Keratinocyte (primary cell): Measurements from ENCODE around the gene CD200. TPM values are rescaled to one million over a fixed set of nuclear protein-coding genes. Genes with fewer than 3 reads are reported as not detected.
"Not testable (repeated sequence)": the region's sequence is repeated elsewhere in the genome, so short reads cannot be mapped to it uniquely, and the experiment has no call there.

Experiments used
- DNase-seq: peaks from one replicate; pipeline ENCODE4 v3.0.0-alpha.2; 2011; ENCODE audit warnings: low read depth, missing footprints, low spot score
- FAIRE-seq: peaks from 2 replicates; lab custom pipeline; 2011; peaks lifted over from hg19 to GRCh38; lab: Jason Lieb, UNC
- H2AFZ ChIP-seq: 2 replicates; pipeline ENCODE4 v1.6.0; 2012; ENCODE audit warnings: low read length, control low read depth, inconsistent platforms; ENCODE audit not compliant: control insufficient read depth
- H3K27ac ChIP-seq: 2 replicates; pipeline ENCODE4 v1.5.1; 2011; ENCODE audit warnings: low read length; ENCODE audit not compliant: control insufficient read depth, insufficient read depth
- H3K27me3 ChIP-seq: 3 replicates; pipeline ENCODE4 v1.6.0; 2011; ENCODE audit warnings: low read length; ENCODE audit not compliant: control insufficient read depth, insufficient read depth; ENCODE audit errors: extremely low read depth
- H3K36me3 ChIP-seq, 2 experiments: 2 replicates in 1 of 2; 3 replicates in 1 of 2; pipeline ENCODE4 v1.5.1; 2011; ENCODE audit warnings: low read length in 2 of 2, mild to moderate bottlenecking in 1 of 2; ENCODE audit not compliant: control insufficient read depth in 2 of 2, insufficient read depth in 2 of 2; ENCODE audit errors: extremely low read depth in 1 of 2
- H3K4me1 ChIP-seq: 3 replicates; pipeline ENCODE4 v1.5.1; 2011; ENCODE audit warnings: low read length; ENCODE audit not compliant: control insufficient read depth, insufficient read depth; ENCODE audit errors: extremely low read depth
- H3K4me2 ChIP-seq: 3 replicates; pipeline ENCODE4 v1.6.0; 2011; ENCODE audit warnings: low read depth, low read length; ENCODE audit not compliant: control insufficient read depth, insufficient read depth; ENCODE audit errors: extremely low read depth
- H3K4me3 ChIP-seq, 3 experiments: fragments of 200-600 bp in 1 of 3; sonication (generic) in 1 of 3; 2 replicates in 2 of 3; 3 replicates in 1 of 3; pipeline ENCODE4 v1.5.1; 2011 to 2016; ENCODE audit warnings: low read length in 3 of 3, mild to moderate bottlenecking in 3 of 3, control low read depth in 2 of 3, inconsistent platforms in 1 of 3, low read depth in 1 of 3, mixed read lengths in 1 of 3, mixed run types in 1 of 3, moderate library complexity in 1 of 3; ENCODE audit not compliant: control insufficient read depth in 2 of 3, insufficient read depth in 2 of 3; ENCODE audit errors: extremely low read depth in 1 of 3
- H3K79me2 ChIP-seq: 2 replicates; pipeline ENCODE4 v1.6.0; 2012; ENCODE audit warnings: low read length; ENCODE audit not compliant: control insufficient read depth, insufficient read depth
- H3K9ac ChIP-seq: 3 replicates; pipeline ENCODE4 v1.6.0; 2011; ENCODE audit warnings: low read length; ENCODE audit not compliant: control insufficient read depth, insufficient read depth; ENCODE audit errors: extremely low read depth
- H3K9me1 ChIP-seq: 3 replicates; pipeline ENCODE4 v1.6.0; 2011; ENCODE audit warnings: low read length; ENCODE audit not compliant: control insufficient read depth, insufficient read depth; ENCODE audit errors: extremely low read depth
- H3K9me3 ChIP-seq: 2 replicates; pipeline ENCODE4 v1.5.1; 2012; ENCODE audit warnings: low read depth, low read length; ENCODE audit not compliant: control insufficient read depth
- H4K20me1 ChIP-seq: 3 replicates; pipeline ENCODE4 v1.6.0; 2011; ENCODE audit warnings: low read length; ENCODE audit not compliant: control insufficient read depth, insufficient read depth; ENCODE audit errors: extremely low read depth
- CTCF ChIP-seq, 3 experiments: IDR thresholded peaks in 1 of 3; conservative IDR thresholded peaks in 1 of 3; optimal IDR thresholded peaks in 1 of 3; 2 replicates in 2 of 3; 3 replicates in 1 of 3; pipeline versions ENCODE3 to v1.5.1; 2011; ENCODE audit warnings: low read length in 3 of 3, mild to moderate bottlenecking in 3 of 3, moderate library complexity in 2 of 3, control low read depth in 1 of 3, inconsistent platforms in 1 of 3; ENCODE audit not compliant: insufficient read depth in 2 of 3; ENCODE audit errors: extremely low read depth in 1 of 3
- EZH2 ChIP-seq: IDR thresholded peaks from one replicate; pipeline ENCODE4 v1.6.1; 2012; ENCODE audit warnings: inconsistent platforms, mild to moderate bottlenecking, low read length, moderate library complexity
- dilution Hi-C: fragments of 300-500 bp; cut with MboI; formaldehyde crosslinking; loops from one replicate; pipeline ENCODE4 v1.7.0; 2020; ENCODE audit warnings: low sequenced_read_pairs; ENCODE audit not compliant: extremely low pct_ligation_motif_present
- polyA plus RNA-seq, 5 experiments: library from polyadenylated mRNA; depleted of rRNA in 3 of 5; stranded (reverse) in 3 of 5; stranded (forward) in 1 of 5; unstranded in 1 of 5; fragments of >200 nt; gene quantifications; 1 replicate in 1 of 5; 2 replicates in 3 of 5; 3 replicates in 1 of 5; pipeline versions ENCODE4 v1.2.1 to v1.2.3, GENCODE V29; 2011 to 2012; ENCODE audit warnings: missing spikeins in 2 of 5, low read depth in 1 of 5, low replicate concordance in 1 of 5

The CD200 gene
- polyA plus RNA-seq, 1 donor (not counting 4 experiments of a cell fraction or from before 2014, with no cell fraction given) = 0.07 TPM

DNA sequence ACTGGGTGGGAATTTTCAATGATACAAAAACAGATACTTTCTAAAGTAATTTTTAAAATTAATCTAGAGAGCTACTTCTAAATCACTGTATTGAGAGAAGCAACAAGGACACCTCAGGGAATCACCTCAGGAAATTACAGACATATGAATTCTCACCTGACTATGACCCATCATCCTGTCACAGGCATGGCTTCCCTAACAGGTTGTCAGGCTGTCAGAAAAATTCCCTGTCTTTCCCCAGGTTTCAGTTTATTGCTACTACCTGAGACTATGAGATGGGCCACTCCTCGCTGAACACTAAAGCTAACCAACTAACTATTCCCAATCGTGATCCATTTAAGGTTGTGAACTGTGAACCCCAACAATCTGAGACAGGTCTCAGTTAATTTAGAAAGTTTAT is 66.1 kb downstream of the CD200 start:
- no peaks in the 10 kb centered on the region for H3K9me3 ChIP-seq
- H3K27me3 ChIP-seq = no peaks in the 10 kb centered on the region
- no peak overlapping the region for H3K4me2 ChIP-seq
- no peak overlapping the region for H3K27ac ChIP-seq
- H3K79me2 ChIP-seq = no peaks in the 10 kb centered on the region
- dilution Hi-C loops = no loop called here
- FAIRE-seq = no peak
- H3K9me1 ChIP-seq = no peaks in the 10 kb centered on the region
- no peak overlapping the region for H3K4me3 ChIP-seq
- DNase-seq = no peak
- no peak overlapping the region for H3K9ac ChIP-seq
- no peaks in the 10 kb centered on the region for H3K36me3 ChIP-seq
- no peak for TF ChIP-seq EZH2
- no peak for TF ChIP-seq CTCF (optimal IDR thresholded peaks at IDR 0.05 in 1 of 3, IDR thresholded peaks at IDR 0.05 in 1 of 3, conservative IDR thresholded peaks at IDR 0.05 in 1 of 3; ENCODE audit: extremely low read depth in 1 of 3, insufficient read depth in 2 of 3, low read length in 3 of 3)
- peaks cover 3% of the 10 kb centered on the region for H3K4me1 ChIP-seq
- H2AFZ ChIP-seq = peak overlapping the region; percentile 38
- no peaks in the 10 kb centered on the region for H4K20me1 ChIP-seq

GRCh38 chr3:112399554-112399953 is 66.6 kb downstream of the CD200 start:
- H2AFZ ChIP-seq, H3K4me1 ChIP-seq, H4K20me1 ChIP-seq, dilution Hi-C loops, H3K9me3 ChIP-seq, H3K4me2 ChIP-seq, H3K27me3 ChIP-seq, H3K79me2 ChIP-seq, H3K4me3 ChIP-seq, H3K9ac ChIP-seq, H3K27ac ChIP-seq, FAIRE-seq, H3K36me3 ChIP-seq, DNase-seq, H3K9me1 ChIP-seq: not testable (repeated sequence)

DNA sequence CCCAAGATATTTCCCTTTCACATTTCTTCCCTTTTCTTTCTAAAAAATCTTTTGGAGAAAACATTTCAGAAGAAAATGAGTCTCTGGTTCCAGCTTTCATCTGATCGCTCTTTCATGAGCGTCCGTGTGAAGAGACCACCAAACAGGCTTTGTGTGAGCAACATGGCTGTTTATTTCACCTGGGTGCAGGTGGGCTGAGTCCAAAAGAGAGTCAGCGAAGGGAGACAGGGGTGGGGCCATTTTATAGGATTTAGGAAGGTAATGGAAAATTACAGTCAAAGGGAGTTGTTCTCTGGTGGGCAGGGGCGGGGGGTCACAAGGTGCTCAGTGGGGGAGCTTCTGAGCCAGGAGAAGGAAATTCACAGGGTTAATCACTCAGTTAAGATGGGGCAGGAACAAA is 67.4 kb downstream of the CD200 start:
- H4K20me1 ChIP-seq, H3K79me2 ChIP-seq, H3K4me1 ChIP-seq, H3K4me3 ChIP-seq, H2AFZ ChIP-seq, H3K4me2 ChIP-seq, dilution Hi-C loops, H3K27ac ChIP-seq, H3K9me1 ChIP-seq, DNase-seq, H3K9me3 ChIP-seq, FAIRE-seq, H3K36me3 ChIP-seq, H3K27me3 ChIP-seq, H3K9ac ChIP-seq: not testable (repeated sequence)
